Retina (tissue), 1 donor: ENCODE results near the gene MAN1C1.

ENCODE experiments used
- DNase-seq: peaks from one replicate; pipeline ENCODE4 v3.0.0-alpha.2; 2016

The MAN1C1 gene

DNA sequence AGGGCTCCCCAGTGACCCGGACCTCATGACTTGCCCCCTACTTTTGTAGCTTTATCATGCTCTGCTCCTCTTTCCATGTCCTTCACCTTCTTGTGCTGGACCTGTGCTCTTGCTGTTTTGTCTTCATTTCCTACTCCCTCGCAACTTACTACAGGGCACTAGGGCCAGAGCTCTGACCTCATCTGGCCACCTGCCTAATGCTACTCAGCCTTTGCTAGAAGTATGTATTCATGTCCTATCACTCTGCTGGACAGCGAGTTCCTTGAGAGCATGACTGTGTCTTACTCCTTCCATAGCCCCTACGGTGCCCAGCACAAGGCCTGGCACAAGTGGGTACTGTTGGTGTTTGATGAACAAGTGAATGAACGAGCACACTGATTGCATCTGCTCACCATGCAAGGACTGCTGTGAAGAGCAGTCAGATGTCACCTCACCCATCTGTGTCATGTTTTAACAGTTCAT, 205.1 kb downstream of the MAN1C1 start:
- no peak for DNase-seq

DNA sequence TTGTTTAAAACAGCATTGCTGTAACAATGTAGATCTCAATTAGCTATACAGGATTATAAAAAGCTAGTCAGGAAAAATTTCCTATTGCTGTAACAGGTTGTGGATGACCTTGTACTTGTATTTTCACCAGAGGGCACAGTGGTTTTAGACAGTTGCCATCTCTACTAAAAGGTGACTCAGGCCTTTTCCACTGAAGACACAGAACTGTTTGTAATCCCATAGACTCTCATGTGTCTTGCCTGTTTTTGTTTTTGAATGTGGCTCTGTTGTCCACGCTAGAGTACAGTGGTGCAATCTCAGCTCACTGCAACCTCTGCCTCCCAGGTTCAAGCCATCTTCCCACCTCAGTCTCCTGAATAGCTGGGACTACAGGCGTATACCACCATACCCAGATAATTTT, 209.0 kb downstream of the MAN1C1 start:
- no peak for DNase-seq

DNA sequence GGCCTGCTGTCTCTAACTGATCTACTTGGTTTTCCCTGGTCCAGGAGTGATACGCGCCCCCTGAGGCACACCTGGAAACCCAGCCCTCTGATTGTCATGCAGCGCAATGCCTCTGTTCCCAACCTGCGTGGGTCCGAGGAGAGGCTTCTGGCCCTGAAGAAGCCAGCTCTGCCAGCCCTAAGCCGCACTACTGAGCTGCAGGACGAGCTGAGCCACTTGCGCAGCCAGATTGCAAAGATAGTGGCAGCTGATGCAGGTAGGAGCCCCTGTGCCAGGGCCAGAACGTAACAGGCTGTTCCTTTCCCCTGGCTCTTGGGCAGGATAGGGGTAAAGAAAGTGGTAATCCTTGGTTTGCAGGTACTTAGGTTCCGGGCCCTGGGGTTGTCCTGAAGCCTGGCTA, 210.0 kb downstream of the MAN1C1 start:
- DNase-seq, result no peak

- no peak for DNase-seq
Measured at GRCh38 chr1:25828491-25828890, 211.9 kb downstream of the MAN1C1 start.

- DNase-seq, result no peak
Measured at GRCh38 chr1:25829046-25829445, 212.5 kb downstream of the MAN1C1 start.

DNA sequence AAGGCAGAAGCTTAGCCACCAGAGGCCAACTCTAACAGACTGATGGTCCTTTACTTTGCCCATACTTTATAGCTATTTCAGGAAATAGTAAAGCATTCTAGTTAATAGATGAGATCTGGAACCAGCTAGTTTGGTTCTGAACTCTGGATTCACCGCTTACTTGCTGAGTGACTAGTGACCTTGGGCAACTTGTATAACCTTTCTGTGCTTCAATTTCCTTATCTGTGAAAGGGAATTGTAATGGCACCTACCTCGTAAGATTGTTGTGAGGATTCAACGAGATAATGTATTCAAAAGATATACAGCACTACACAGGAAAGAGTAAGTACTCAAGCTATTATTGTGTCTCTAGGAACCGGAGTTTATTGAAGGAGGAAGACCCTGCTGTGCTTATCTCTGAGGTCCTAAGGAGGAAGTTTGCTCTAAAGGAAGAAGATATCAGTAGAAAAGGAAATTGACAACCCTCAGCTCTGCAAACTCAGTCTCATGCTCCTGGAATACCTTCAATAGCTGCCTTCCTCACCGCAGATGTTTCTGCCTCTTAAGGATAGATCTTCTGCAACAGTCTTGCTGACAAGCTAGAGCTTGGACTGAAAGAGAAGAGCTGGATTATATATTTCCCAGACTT, 215.1 kb downstream of the MAN1C1 start:
- no peak for DNase-seq

DNA sequence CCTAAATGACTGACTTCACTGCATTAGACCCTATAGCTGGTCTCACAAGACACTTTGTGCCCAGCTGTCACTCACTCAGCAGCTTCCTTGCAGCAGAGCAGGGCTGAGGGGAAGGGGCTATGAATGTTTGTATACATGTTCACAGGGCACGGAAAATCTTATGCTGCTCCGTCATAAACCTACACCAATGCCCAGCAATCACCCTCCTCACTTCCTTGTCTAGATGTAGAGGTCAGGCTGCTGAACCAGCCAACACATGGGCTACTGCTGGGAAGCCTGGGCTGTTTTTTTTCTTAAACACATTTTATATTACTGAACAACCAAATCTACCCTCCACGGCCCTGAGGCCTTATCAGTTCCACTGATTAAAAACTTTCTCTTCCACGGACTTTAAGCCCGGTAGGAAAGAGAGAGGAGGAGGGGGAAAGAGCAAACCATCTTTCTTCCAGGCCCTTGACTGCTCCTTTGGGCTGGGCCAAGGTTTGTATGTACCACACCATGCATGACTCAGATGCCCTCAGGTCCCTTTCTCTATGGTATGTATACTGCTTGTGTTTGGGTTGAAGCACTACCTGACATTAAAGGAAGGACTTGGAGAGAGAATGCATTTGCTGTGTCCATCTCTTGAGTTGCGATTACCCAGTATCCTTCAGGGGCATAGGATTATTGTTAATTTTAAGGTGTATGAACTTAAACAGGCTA, 215.9 kb downstream of the MAN1C1 start:
- no peak for DNase-seq

GRCh38 chr1:25833158-25833557, 216.6 kb downstream of the MAN1C1 start:
- DNase-seq, result no peak
